OCI-LY7 (cell line): ENCODE data around the gene CTAGE4.
"Not testable (repeated sequence)": the region's sequence is repeated elsewhere in the genome, so short reads cannot be mapped to it uniquely, and the experiment has no call there.

Experiments used
- CTCF ChIP-seq: fragments of 200-600 bp; sonication (generic); conservative IDR thresholded peaks from 2 replicates; pipeline ENCODE4 v1.5.1; 2014; ENCODE audit warnings: mild to moderate bottlenecking, antibody characterized with exemption, low read length, moderate library complexity, mixed read lengths
- EZH2phosphoT487 ChIP-seq: fragments of 200-600 bp; sonication (generic); IDR thresholded peaks from 2 replicates; pipeline ENCODE4 v1.6.1; 2018; ENCODE audit warnings: low read depth, borderline replicate concordance, mild to moderate bottlenecking, mixed run types, antibody characterized with exemption, low read length, moderate library complexity, mixed read lengths

DNA sequence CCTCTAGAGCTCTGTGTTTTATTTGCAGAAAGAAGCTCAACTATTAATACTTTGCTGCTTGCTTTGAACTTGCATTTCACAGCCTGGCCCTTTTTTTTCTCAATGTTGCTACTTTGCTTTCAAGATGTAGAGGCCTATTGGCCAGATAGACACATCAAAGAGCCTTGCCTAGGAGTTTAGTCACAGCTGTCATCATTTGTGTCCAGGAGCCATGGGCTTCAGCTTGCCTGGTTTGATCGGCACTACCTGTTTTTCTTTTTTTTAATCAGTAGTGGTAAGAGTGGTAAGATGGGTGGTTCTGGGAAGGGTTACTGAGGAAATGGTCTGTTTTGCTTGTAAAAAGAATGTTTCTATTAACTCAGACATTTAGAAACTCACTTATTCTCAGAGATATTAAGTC is 18.7 kb downstream of the CTAGE4 start:
- TF ChIP-seq CTCF, EZH2phosphoT487: not testable (repeated sequence)
